Nephron (organoid): Measurements from ENCODE around the gene GREM2.

Source experiments
- H3K27ac Mint-ChIP-seq, 3 experiments: 2 replicates each; pipeline ENCODE4 v1.8.0; 2020; ENCODE audit warnings: mixed read lengths in 3 of 3, mild to moderate bottlenecking in 2 of 3, moderate library complexity in 1 of 3
- H3K27me3 Mint-ChIP-seq: 2 replicates; pipeline ENCODE4 v1.8.0; 2021; ENCODE audit warnings: low read depth, mild to moderate bottlenecking, moderate library complexity, mixed read lengths
- H3K36me3 Mint-ChIP-seq: 2 replicates; pipeline ENCODE4 v1.8.0; 2020; ENCODE audit warnings: low read depth, mixed read lengths
- H3K4me1 Mint-ChIP-seq: 2 replicates; pipeline ENCODE4 v1.8.0; 2020; ENCODE audit warnings: mixed read lengths
- H3K4me3 Mint-ChIP-seq, 3 experiments: 2 replicates each; pipeline ENCODE4 v1.8.0; 2020; ENCODE audit warnings: mild to moderate bottlenecking in 3 of 3, mixed read lengths in 3 of 3, moderate library complexity in 2 of 3
- H3K9me3 Mint-ChIP-seq: 2 replicates; pipeline ENCODE4 v1.8.0; 2020; ENCODE audit warnings: mixed read lengths
- CTCF ChIP-seq, 3 experiments: fragments of 200-600 bp; sonication (generic); IDR thresholded peaks; one replicate each; pipeline ENCODE4 v1.5.0; 2021; ENCODE audit warnings: antibody characterized with exemption in 3 of 3; ENCODE audit not compliant: unreplicated experiment in 3 of 3

GREM2 gene

GRCh38 chr1:240465531-240465940 lies 146.4 kb downstream of the GREM2 start:
- Mint-ChIP-seq H3K9me3 (no peaks in the 10 kb centered on the region), H3K4me3 (peak overlapping the region in 1 of 3 experiments; percentile 37), H3K27ac (peak overlapping the region in 2 of 3 experiments; percentile 21 to 37), H3K27me3 (no peaks in the 10 kb centered on the region), H3K4me1 (peaks cover 38% of the 10 kb centered on the region), H3K36me3 (no peaks in the 10 kb centered on the region)
- TF ChIP-seq CTCF (IDR thresholded peaks at IDR 0.05; ENCODE audit: unreplicated experiment in 3 of 3): no peak

GRCh38 chr1:240464099-240464498 lies 147.9 kb downstream of the GREM2 start:
- H3K27me3 Mint-ChIP-seq: no peaks in the 10 kb centered on the region
- TF ChIP-seq CTCF (IDR thresholded peaks at IDR 0.05; ENCODE audit: unreplicated experiment in 3 of 3): no peak
- H3K36me3 Mint-ChIP-seq: no peaks in the 10 kb centered on the region

GRCh38 chr1:240462766-240463395 lies 149.1 kb downstream of the GREM2 start:
- peaks cover 29% of the 10 kb centered on the region for H3K4me1 Mint-ChIP-seq
- no peaks in the 10 kb centered on the region for H3K36me3 Mint-ChIP-seq
- no peak overlapping the region for H3K4me3 Mint-ChIP-seq
- H3K27me3 Mint-ChIP-seq: no peaks in the 10 kb centered on the region
- TF ChIP-seq CTCF (IDR thresholded peaks at IDR 0.05; ENCODE audit: unreplicated experiment in 3 of 3): no peak
- H3K27ac Mint-ChIP-seq: peak overlapping the region in 1 of 3 experiments; percentile 17
- no peaks in the 10 kb centered on the region for H3K9me3 Mint-ChIP-seq

More at GRCh38 chr1:240464099-240464498, 147.9 kb downstream of the GREM2 start:
- H3K27ac Mint-ChIP-seq: no peak overlapping the region
- no peaks in the 10 kb centered on the region for H3K9me3 Mint-ChIP-seq
- peaks cover 38% of the 10 kb centered on the region for H3K4me1 Mint-ChIP-seq
- no peak overlapping the region for H3K4me3 Mint-ChIP-seq

- TF ChIP-seq CTCF (IDR thresholded peaks at IDR 0.05; ENCODE audit: unreplicated experiment in 3 of 3): no peak
- peaks cover 29% of the 10 kb centered on the region for H3K4me1 Mint-ChIP-seq
- no peaks in the 10 kb centered on the region for H3K36me3 Mint-ChIP-seq
- H3K4me3 Mint-ChIP-seq: no peak overlapping the region
- no peaks in the 10 kb centered on the region for H3K9me3 Mint-ChIP-seq
- H3K27ac Mint-ChIP-seq: no peak overlapping the region
- H3K27me3 Mint-ChIP-seq: no peaks in the 10 kb centered on the region
Observed at GRCh38 chr1:240462277-240462676, 149.7 kb downstream of the GREM2 start.

GRCh38 chr1:240457203-240457602 lies 154.8 kb downstream of the GREM2 start:
- H3K27ac Mint-ChIP-seq: no peak overlapping the region
- TF ChIP-seq CTCF (IDR thresholded peaks at IDR 0.05; ENCODE audit: unreplicated experiment in 3 of 3): no peak
- H3K4me3 Mint-ChIP-seq: no peak overlapping the region
- no peaks in the 10 kb centered on the region for H3K36me3 Mint-ChIP-seq
- H3K9me3 Mint-ChIP-seq: no peaks in the 10 kb centered on the region
- no peaks in the 10 kb centered on the region for H3K4me1 Mint-ChIP-seq
- H3K27me3 Mint-ChIP-seq: no peaks in the 10 kb centered on the region

GRCh38 chr1:240455228-240455821 lies 156.6 kb downstream of the GREM2 start:
- Mint-ChIP-seq H3K36me3 (no peaks in the 10 kb centered on the region), H3K4me1 (no peaks in the 10 kb centered on the region), H3K27me3 (peaks cover 3% of the 10 kb centered on the region), H3K4me3 (no peak overlapping the region), H3K27ac (no peak overlapping the region), H3K9me3 (no peaks in the 10 kb centered on the region)
- peak in 2 of 3 experiments; percentile 8 to 21 for TF ChIP-seq CTCF (IDR thresholded peaks at IDR 0.05; ENCODE audit: unreplicated experiment in 3 of 3)
